CD14-positive monocyte (primary cell): Measurements from ENCODE around the gene DEK. TPM values are rescaled to one million over a fixed set of nuclear protein-coding genes. Genes with fewer than 3 reads are reported as not detected.

ENCODE experiments used
- DNase-seq, 3 donors: peaks; one replicate each; pipeline ENCODE4 v3.0.0-alpha.2; 2011 to 2022
- H2AFZ ChIP-seq: 2 replicates; pipeline ENCODE4 v1.6.0; 2012; ENCODE audit warnings: mild to moderate bottlenecking, low read depth, low read length, inconsistent platforms; ENCODE audit not compliant: insufficient read depth, poor library complexity, severe bottlenecking
- H3K27ac ChIP-seq, 2 donors: 1 replicate in 1 of 2; 2 replicates in 1 of 2; pipeline ENCODE4 v1.5.1; 2012 to 2013; ENCODE audit warnings: low read length in 2 of 2, control low read depth in 1 of 2, inconsistent platforms in 1 of 2, low read depth in 1 of 2, mild to moderate bottlenecking in 1 of 2
- H3K27me3 ChIP-seq, 2 donors: one replicate each; pipeline versions ENCODE4 v1.6.0 to v1.6.1; 2011 to 2013; ENCODE audit warnings: low read length in 2 of 2; ENCODE audit not compliant: control insufficient read depth in 2 of 2, insufficient read depth in 2 of 2
- H3K36me3 ChIP-seq, 2 donors: replicated peaks in 1 of 2; 1 replicate in 1 of 2; 2 replicates in 1 of 2; pipeline versions ENCODE4 v1.5.1 to v1.6.1; 2012 to 2013; ENCODE audit warnings: low read length in 2 of 2, control low read depth in 1 of 2, inconsistent platforms in 1 of 2, mild to moderate bottlenecking in 1 of 2; ENCODE audit not compliant: insufficient read depth in 2 of 2, control insufficient read depth in 1 of 2
- H3K4me1 ChIP-seq, 2 donors: 1 replicate in 1 of 2; 2 replicates in 1 of 2; pipeline versions ENCODE4 v1.5.1 to v1.6.1; 2012 to 2013; ENCODE audit warnings: low read length in 2 of 2, control low read depth in 1 of 2, inconsistent platforms in 1 of 2, mild to moderate bottlenecking in 1 of 2, moderate library complexity in 1 of 2; ENCODE audit not compliant: insufficient read depth in 2 of 2, control insufficient read depth in 1 of 2
- H3K4me2 ChIP-seq: replicated peaks from 2 replicates; pipeline ENCODE3; 2012; ENCODE audit warnings: low read length, moderate library complexity, mild to moderate bottlenecking; ENCODE audit not compliant: poor library complexity, severe bottlenecking; ENCODE audit errors: extremely low read depth
- H3K4me3 ChIP-seq, 3 experiments: fragments of 200-600 bp in 1 of 3; sonication (generic) in 1 of 3; replicated peaks in 1 of 3; 1 replicate in 2 of 3; 2 replicates in 1 of 3; pipeline ENCODE4 v1.5.1; 2011 to 2013; ENCODE audit warnings: low read length in 3 of 3, mild to moderate bottlenecking in 3 of 3, control low read depth in 2 of 3, low read depth in 2 of 3, inconsistent platforms in 1 of 3, moderate library complexity in 1 of 3
- H3K79me2 ChIP-seq: 2 replicates; pipeline ENCODE4 v1.6.0; 2012; ENCODE audit warnings: mild to moderate bottlenecking, control low read depth, inconsistent platforms, low read length, moderate library complexity; ENCODE audit not compliant: insufficient read depth
- H3K9ac ChIP-seq: 2 replicates; pipeline ENCODE4 v1.6.0; 2017; ENCODE audit warnings: low read length, mild to moderate bottlenecking; ENCODE audit not compliant: insufficient read depth, poor library complexity, severe bottlenecking
- H3K9me3 ChIP-seq, 2 donors: replicated peaks in 1 of 2; 1 replicate in 1 of 2; 2 replicates in 1 of 2; pipeline versions ENCODE4 v1.5.1 to v1.6.1; 2012 to 2013; ENCODE audit warnings: low read length in 2 of 2, control low read depth in 1 of 2; ENCODE audit not compliant: control insufficient read depth in 1 of 2, insufficient read depth in 1 of 2
- H4K20me1 ChIP-seq: 2 replicates; pipeline ENCODE4 v1.6.0; 2012; ENCODE audit warnings: mild to moderate bottlenecking, low read length, control low read depth, moderate library complexity; ENCODE audit not compliant: insufficient read depth
- H3K27ac Mint-ChIP-seq, 7 donors: one replicate each; pipeline ENCODE4 v1.8.0; 2020; ENCODE audit warnings: mild to moderate bottlenecking in 7 of 7, mixed read lengths in 7 of 7, moderate library complexity in 6 of 7, inconsistent platforms in 2 of 7
- H3K27me3 Mint-ChIP-seq, 3 donors: one replicate each; pipeline ENCODE4 v1.8.0; 2021 to 2022; ENCODE audit warnings: low read depth in 3 of 3, mild to moderate bottlenecking in 3 of 3, mixed read lengths in 3 of 3, moderate library complexity in 3 of 3, inconsistent platforms in 1 of 3
- H3K36me3 Mint-ChIP-seq, 2 donors: one replicate each; pipeline ENCODE4 v1.8.0; 2020; ENCODE audit warnings: mixed read lengths in 2 of 2, inconsistent platforms in 1 of 2, mild to moderate bottlenecking in 1 of 2
- H3K4me1 Mint-ChIP-seq: one replicate; pipeline ENCODE4 v1.8.0; 2020; ENCODE audit warnings: mild to moderate bottlenecking, mixed read lengths
- H3K4me3 Mint-ChIP-seq, 2 donors: one replicate each; pipeline ENCODE4 v1.8.0; 2020; ENCODE audit warnings: mild to moderate bottlenecking in 2 of 2, mixed read lengths in 2 of 2, moderate library complexity in 1 of 2
- H3K9me3 Mint-ChIP-seq, 7 donors: one replicate each; pipeline ENCODE4 v1.8.0; 2020 to 2022; ENCODE audit warnings: mixed read lengths in 7 of 7, mild to moderate bottlenecking in 6 of 7, moderate library complexity in 6 of 7, inconsistent platforms in 2 of 7
- CTCF ChIP-seq: fragments of 200-600 bp; IDR thresholded peaks from one replicate; pipeline ENCODE4 v1.8.0; 2022; ENCODE audit warnings: antibody characterized with exemption, mild to moderate bottlenecking
- WGBS: methylation state at CpG from one replicate; pipeline ENCODE4 v1.1.5; 2013; ENCODE audit warnings: missing lambda C conversion rate; ENCODE audit not compliant: insufficient coverage; 5-methylcytosine and 5-hydroxymethylcytosine counted together
- intact Hi-C, 2 donors: fragments of 100-400 bp; cut with micrococcal nuclease; formaldehyde crosslinking; loops; one replicate each; pipeline versions ENCODE4 v1.15.0 to v1.15.1; 2023
- polyA plus RNA-seq, 3 donors: library from polyadenylated mRNA; depleted of rRNA in 1 of 3; unstranded in 2 of 3; stranded (reverse) in 1 of 3; fragments of 300-500 nt in 2 of 3; fragments of >200 nt in 1 of 3; fragmentation: Illumina TruSeq in 2 of 3; gene quantifications; 1 replicate in 2 of 3; 2 replicates in 1 of 3; pipeline ENCODE4 v1.2.3, GENCODE V29; 2012 to 2021

Gene DEK
- polyA plus RNA-seq, 3 donors: 32.3 to 63.9 (median 56.5) TPM

- H2AFZ ChIP-seq: no peak overlapping the region
- no peak overlapping the region for H3K27ac ChIP-seq
- no peak for DNase-seq
- H3K27me3 ChIP-seq: no peaks in the 10 kb centered on the region
- no peaks in the 10 kb centered on the region for H3K4me1 ChIP-seq
- H3K4me1 Mint-ChIP-seq: no peaks in the 10 kb centered on the region
- peaks cover 0 to 2% (median 0%) of the 10 kb centered on the region in 7 donors for H3K9me3 Mint-ChIP-seq
- H3K36me3 Mint-ChIP-seq: no peaks in the 10 kb centered on the region
- intact Hi-C loops: no loop called here
- no peak overlapping the region for H3K4me2 ChIP-seq
- no peaks in the 10 kb centered on the region for H3K36me3 ChIP-seq
- TF ChIP-seq CTCF: no peak
- H3K4me3 ChIP-seq: no peak overlapping the region
- H3K9ac ChIP-seq: no peak overlapping the region
- peaks cover 2 to 8% (median 2%) of the 10 kb centered on the region in 3 donors for H3K27me3 Mint-ChIP-seq
- no peaks in the 10 kb centered on the region for H3K79me2 ChIP-seq
- no peaks in the 10 kb centered on the region for H4K20me1 ChIP-seq
- H3K27ac Mint-ChIP-seq: no peak overlapping the region
- no peak overlapping the region for H3K4me3 Mint-ChIP-seq
- H3K9me3 ChIP-seq: no peaks in the 10 kb centered on the region
- WGBS: 31% methylated on average over 4 of the region's 6 CpGs
Measured at GRCh38 chr6:18293076-18293904, 29.0 kb upstream of the DEK start.

DNA sequence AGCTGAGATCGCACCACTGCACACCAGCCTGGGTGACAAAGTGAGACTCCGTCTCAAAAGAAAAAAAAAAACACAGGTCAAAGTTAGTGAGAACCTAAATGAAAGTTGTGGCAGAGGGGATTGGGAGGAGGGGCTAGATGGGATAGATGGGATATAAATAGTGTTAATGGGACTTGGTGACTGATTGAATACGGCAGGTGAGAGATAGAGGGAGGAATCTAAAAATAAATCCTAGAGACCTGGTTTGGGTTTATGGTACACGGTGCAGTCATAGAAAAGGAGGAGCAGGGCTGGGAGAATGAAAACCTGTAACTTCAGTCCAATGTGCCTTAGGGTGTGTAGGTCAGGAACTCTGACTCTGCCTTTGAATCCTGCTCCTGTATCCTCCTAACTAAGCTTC is 25.0 kb upstream of the DEK start:
- Histone ChIP-seq H3K27me3 (no peaks in the 10 kb centered on the region), H3K36me3 (no peaks in the 10 kb centered on the region), H3K4me2 (no peak overlapping the region), H3K79me2 (no peaks in the 10 kb centered on the region), H3K27ac (no peak overlapping the region), H3K4me3 (no peak overlapping the region), H3K4me1 (no peaks in the 10 kb centered on the region), H3K9ac (no peak overlapping the region), H4K20me1 (no peaks in the 10 kb centered on the region), H3K9me3 (no peaks in the 10 kb centered on the region), H2AFZ (no peak overlapping the region)
- DNase-seq: no peak
- intact Hi-C loops: no loop called here
- WGBS: 96% methylated on average over 4 of the region's 4 CpGs
- no peaks in the 10 kb centered on the region for H3K4me1 Mint-ChIP-seq
- peaks cover 3 to 8% (median 8%) of the 10 kb centered on the region in 3 donors for H3K27me3 Mint-ChIP-seq
- no peaks in the 10 kb centered on the region for H3K36me3 Mint-ChIP-seq
- peaks cover 0 to 4% (median 0%) of the 10 kb centered on the region in 7 donors for H3K9me3 Mint-ChIP-seq
- TF ChIP-seq CTCF: no peak
- H3K27ac Mint-ChIP-seq: no peak overlapping the region
- no peak overlapping the region for H3K4me3 Mint-ChIP-seq
